Measurements from ENCODE around the gene ATXN1.

The ATXN1 gene

GRCh38 chr6:16503970-16504415, 257.3 kb downstream of the ATXN1 start:
- H4K8ac ChIP-seq (ENCODE audit: low read length), result no peak overlapping the region
- no peak overlapping the region for H2BK120ac ChIP-seq (ENCODE audit: low read depth, low read length)
- no peak overlapping the region for H3K4me3 ChIP-seq (ENCODE audit: insufficient read depth in 1 of 2, low read depth in 1 of 2, low read length in 2 of 2)
- no peak overlapping the region for H3K9ac ChIP-seq (ENCODE audit: low read length)
- H4K91ac ChIP-seq (ENCODE audit: low read length), result no peak overlapping the region
- no peak overlapping the region for H3K27ac ChIP-seq (ENCODE audit: low read length, poor library complexity, severe bottlenecking)
- H2AK5ac ChIP-seq (ENCODE audit: low read length, severe bottlenecking), result no peak overlapping the region
- no peak overlapping the region for H2BK5ac ChIP-seq (ENCODE audit: low read depth, low read length, poor library complexity, severe bottlenecking)
- no peaks in the 10 kb centered on the region for H3K4me1 ChIP-seq (ENCODE audit: control insufficient read depth, insufficient read depth, low read depth, low read length)
- H2BK15ac ChIP-seq (ENCODE audit: low read depth, poor library complexity, severe bottlenecking), result no peak overlapping the region
- no peak overlapping the region for H3K18ac ChIP-seq (ENCODE audit: low read depth in 1 of 2, low read length in 2 of 2)
- no peak for DNase-seq
- H3K14ac ChIP-seq (ENCODE audit: low read length in 2 of 2), result no peak overlapping the region
- no peaks in the 10 kb centered on the region for H3K27me3 ChIP-seq (ENCODE audit: control insufficient read depth in 1 of 2, insufficient read depth in 1 of 2, low read length in 2 of 2)
- H2BK12ac ChIP-seq (ENCODE audit: low read length in 2 of 2), result no peak overlapping the region
- no peak overlapping the region for H2AFZ ChIP-seq (ENCODE audit: low read depth, low read length)
- no peaks in the 10 kb centered on the region for H3K36me3 ChIP-seq (ENCODE audit: control insufficient read depth in 1 of 2, insufficient read depth in 2 of 2, low read depth in 1 of 2, low read length in 2 of 2)
- H3K4ac ChIP-seq (ENCODE audit: low read depth in 1 of 2, low read length in 2 of 2), result no peak overlapping the region
- H3K23ac ChIP-seq (ENCODE audit: low read length in 2 of 2), result no peak overlapping the region
- H3K4me2 ChIP-seq (ENCODE audit: low read length, poor library complexity, severe bottlenecking), result no peak overlapping the region
- H3K9me3 ChIP-seq (ENCODE audit: control insufficient read depth, low read length), result no peaks in the 10 kb centered on the region
- WGBS, result 100% methylated on average over 1 of the region's 2 CpGs
- peaks cover 13% of the 10 kb centered on the region for H3K79me1 ChIP-seq (replicated peaks; ENCODE audit: low read length, poor library complexity, severe bottlenecking)

- Histone ChIP-seq H3K4me1 (ENCODE audit: control insufficient read depth, insufficient read depth, low read depth, low read length) (no peaks in the 10 kb centered on the region), H2AFZ (ENCODE audit: low read depth, low read length) (no peak overlapping the region), H3K9me3 (ENCODE audit: control insufficient read depth, low read length) (no peaks in the 10 kb centered on the region), H3K27me3 (ENCODE audit: control insufficient read depth in 1 of 2, insufficient read depth in 1 of 2, low read length in 2 of 2) (no peaks in the 10 kb centered on the region), H2BK12ac (ENCODE audit: low read length in 2 of 2) (no peak overlapping the region), H4K91ac (ENCODE audit: low read length) (no peak overlapping the region), H3K23ac (ENCODE audit: low read length in 2 of 2) (no peak overlapping the region), H3K4ac (ENCODE audit: low read depth in 1 of 2, low read length in 2 of 2) (no peak overlapping the region), H3K27ac (ENCODE audit: low read length, poor library complexity, severe bottlenecking) (no peak overlapping the region), H3K79me1 (replicated peaks; ENCODE audit: low read length, poor library complexity, severe bottlenecking) (peaks cover 13% of the 10 kb centered on the region), H3K4me2 (ENCODE audit: low read length, poor library complexity, severe bottlenecking) (no peak overlapping the region), H2BK5ac (ENCODE audit: low read depth, low read length, poor library complexity, severe bottlenecking) (no peak overlapping the region), H4K8ac (ENCODE audit: low read length) (no peak overlapping the region), H3K36me3 (ENCODE audit: control insufficient read depth in 1 of 2, insufficient read depth in 2 of 2, low read depth in 1 of 2, low read length in 2 of 2) (no peaks in the 10 kb centered on the region), H3K4me3 (ENCODE audit: insufficient read depth in 1 of 2, low read depth in 1 of 2, low read length in 2 of 2) (no peak overlapping the region), H2BK120ac (ENCODE audit: low read depth, low read length) (no peak overlapping the region), H3K18ac (ENCODE audit: low read depth in 1 of 2, low read length in 2 of 2) (no peak overlapping the region), H2BK15ac (ENCODE audit: low read depth, poor library complexity, severe bottlenecking) (no peak overlapping the region), H3K9ac (ENCODE audit: low read length) (no peak overlapping the region), H2AK5ac (ENCODE audit: low read length, severe bottlenecking) (no peak overlapping the region), H3K14ac (ENCODE audit: low read length in 2 of 2) (no peak overlapping the region)
- 91% methylated on average over 2 of the region's 2 CpGs for WGBS
- DNase-seq, result no peak
Observed at GRCh38 chr6:16503241-16503775, 258.0 kb downstream of the ATXN1 start.

DNA sequence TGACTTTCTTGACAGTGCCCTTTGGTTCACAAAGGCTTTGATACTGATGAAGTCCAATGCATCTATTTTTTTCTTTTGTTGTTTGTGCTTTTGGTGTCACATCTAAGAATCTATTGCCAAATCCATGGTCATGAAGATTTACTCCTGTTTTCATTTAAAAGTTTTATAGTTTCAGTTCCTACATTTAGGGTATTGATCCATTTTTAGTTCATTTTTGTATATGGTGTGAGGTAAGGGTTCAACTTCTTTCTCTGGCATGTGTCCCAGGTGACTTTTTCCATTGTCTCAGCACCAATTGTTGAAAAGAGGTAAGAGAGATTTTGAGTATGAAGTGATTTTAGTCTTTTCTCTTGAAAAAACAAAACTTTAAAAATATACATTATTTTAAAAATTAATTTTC, 262.3 kb downstream of the ATXN1 start:
- Histone ChIP-seq H3K4me3 (ENCODE audit: insufficient read depth in 1 of 2, low read depth in 1 of 2, low read length in 2 of 2) (no peak overlapping the region), H4K8ac (ENCODE audit: low read length) (no peak overlapping the region), H3K27ac (ENCODE audit: low read length, poor library complexity, severe bottlenecking) (no peak overlapping the region)

DNA sequence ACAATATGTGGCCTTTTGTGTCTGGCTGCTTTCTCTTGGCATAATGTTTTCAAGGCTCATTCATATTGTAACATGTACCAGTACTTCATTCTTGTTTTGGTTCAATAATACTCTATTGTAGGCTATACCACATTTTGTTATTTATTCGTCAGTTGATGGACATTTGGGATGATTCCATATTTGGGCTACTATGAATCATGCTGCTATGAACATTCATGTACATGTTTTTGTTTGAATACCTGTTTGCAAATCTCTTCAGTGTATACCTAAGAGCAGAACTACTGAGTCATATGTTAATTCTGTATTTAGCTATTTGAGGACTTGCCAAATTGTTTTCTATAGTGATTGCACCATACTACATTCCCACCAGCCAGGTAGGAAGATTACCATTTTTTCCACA, 263.0 kb downstream of the ATXN1 start:
- Histone ChIP-seq H2AFZ (ENCODE audit: low read depth, low read length) (no peak overlapping the region), H2AK5ac (ENCODE audit: low read length, severe bottlenecking) (no peak overlapping the region), H3K9ac (ENCODE audit: low read length) (no peak overlapping the region), H3K27ac (ENCODE audit: low read length, poor library complexity, severe bottlenecking) (no peak overlapping the region), H3K9me3 (ENCODE audit: control insufficient read depth, low read length) (no peaks in the 10 kb centered on the region), H3K4ac (ENCODE audit: low read depth in 1 of 2, low read length in 2 of 2) (no peak overlapping the region), H3K4me3 (ENCODE audit: insufficient read depth in 1 of 2, low read depth in 1 of 2, low read length in 2 of 2) (no peak overlapping the region), H3K79me1 (replicated peaks; ENCODE audit: low read length, poor library complexity, severe bottlenecking) (peaks cover 8% of the 10 kb centered on the region), H2BK15ac (ENCODE audit: low read depth, poor library complexity, severe bottlenecking) (no peak overlapping the region), H2BK5ac (ENCODE audit: low read depth, low read length, poor library complexity, severe bottlenecking) (no peak overlapping the region), H3K18ac (ENCODE audit: low read depth in 1 of 2, low read length in 2 of 2) (no peak overlapping the region), H3K4me1 (ENCODE audit: control insufficient read depth, insufficient read depth, low read depth, low read length) (peaks cover 2% of the 10 kb centered on the region), H3K23ac (ENCODE audit: low read length in 2 of 2) (no peak overlapping the region), H3K36me3 (ENCODE audit: control insufficient read depth in 1 of 2, insufficient read depth in 2 of 2, low read depth in 1 of 2, low read length in 2 of 2) (no peaks in the 10 kb centered on the region), H4K8ac (ENCODE audit: low read length) (no peak overlapping the region), H3K4me2 (ENCODE audit: low read length, poor library complexity, severe bottlenecking) (no peak overlapping the region), H2BK12ac (ENCODE audit: low read length in 2 of 2) (no peak overlapping the region), H2BK120ac (ENCODE audit: low read depth, low read length) (no peak overlapping the region), H3K27me3 (ENCODE audit: control insufficient read depth in 1 of 2, insufficient read depth in 1 of 2, low read length in 2 of 2) (no peaks in the 10 kb centered on the region), H4K91ac (ENCODE audit: low read length) (no peak overlapping the region), H3K14ac (ENCODE audit: low read length in 2 of 2) (no peak overlapping the region)
- DNase-seq, result no peak
- no CpG with 5 or more reads among the region's 1 CpG for WGBS

More for the DNA sequence above, 262.3 kb downstream of the ATXN1 start:
- Histone ChIP-seq H3K14ac (ENCODE audit: low read length in 2 of 2) (no peak overlapping the region), H4K91ac (ENCODE audit: low read length) (no peak overlapping the region), H3K36me3 (ENCODE audit: control insufficient read depth in 1 of 2, insufficient read depth in 2 of 2, low read depth in 1 of 2, low read length in 2 of 2) (no peaks in the 10 kb centered on the region), H3K9ac (ENCODE audit: low read length) (no peak overlapping the region), H2BK12ac (ENCODE audit: low read length in 2 of 2) (no peak overlapping the region), H2BK5ac (ENCODE audit: low read depth, low read length, poor library complexity, severe bottlenecking) (no peak overlapping the region), H3K27me3 (ENCODE audit: control insufficient read depth in 1 of 2, insufficient read depth in 1 of 2, low read length in 2 of 2) (no peaks in the 10 kb centered on the region), H3K18ac (ENCODE audit: low read depth in 1 of 2, low read length in 2 of 2) (no peak overlapping the region), H3K23ac (ENCODE audit: low read length in 2 of 2) (no peak overlapping the region), H3K4ac (ENCODE audit: low read depth in 1 of 2, low read length in 2 of 2) (no peak overlapping the region), H3K9me3 (ENCODE audit: control insufficient read depth, low read length) (no peaks in the 10 kb centered on the region), H2AFZ (ENCODE audit: low read depth, low read length) (no peak overlapping the region), H3K4me2 (ENCODE audit: low read length, poor library complexity, severe bottlenecking) (no peak overlapping the region), H3K79me1 (replicated peaks; ENCODE audit: low read length, poor library complexity, severe bottlenecking) (peaks cover 9% of the 10 kb centered on the region), H2AK5ac (ENCODE audit: low read length, severe bottlenecking) (no peak overlapping the region), H2BK15ac (ENCODE audit: low read depth, poor library complexity, severe bottlenecking) (no peak overlapping the region), H3K4me1 (ENCODE audit: control insufficient read depth, insufficient read depth, low read depth, low read length) (peaks cover under 1% of the 10 kb centered on the region), H2BK120ac (ENCODE audit: low read depth, low read length) (no peak overlapping the region)
- no peak for DNase-seq
